GM20431 (cell line): ENCODE data around the gene LUZP2.

Source experiments
- in situ Hi-C: fragments of 300-500 bp; cut with MseI, MboI; formaldehyde crosslinking; loops from one replicate; pipeline ENCODE4 v1.15.0; 2020; ENCODE audit warnings: low sequenced_read_pairs; ENCODE audit not compliant: unreplicated experiment

Gene LUZP2

DNA sequence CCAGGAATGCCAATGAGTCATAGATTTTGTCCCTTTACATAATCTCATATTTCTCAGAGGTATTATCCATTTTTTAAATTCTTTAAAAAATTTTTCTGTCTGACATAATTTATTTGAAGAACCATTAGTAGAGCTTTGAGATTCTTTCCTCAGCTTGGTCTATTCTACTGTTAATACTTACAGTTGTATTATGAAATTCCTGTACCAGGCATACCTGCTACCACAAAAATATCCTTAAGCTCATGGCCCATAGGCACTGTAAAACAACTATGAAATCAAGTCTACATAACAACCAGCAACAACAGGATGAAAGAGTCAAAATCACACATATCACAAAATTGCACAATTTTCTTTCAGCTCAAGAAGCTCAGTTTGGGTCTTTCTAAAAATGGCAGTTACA, 541.3 kb downstream of the LUZP2 start:
- in situ Hi-C loops: no loop called here

DNA sequence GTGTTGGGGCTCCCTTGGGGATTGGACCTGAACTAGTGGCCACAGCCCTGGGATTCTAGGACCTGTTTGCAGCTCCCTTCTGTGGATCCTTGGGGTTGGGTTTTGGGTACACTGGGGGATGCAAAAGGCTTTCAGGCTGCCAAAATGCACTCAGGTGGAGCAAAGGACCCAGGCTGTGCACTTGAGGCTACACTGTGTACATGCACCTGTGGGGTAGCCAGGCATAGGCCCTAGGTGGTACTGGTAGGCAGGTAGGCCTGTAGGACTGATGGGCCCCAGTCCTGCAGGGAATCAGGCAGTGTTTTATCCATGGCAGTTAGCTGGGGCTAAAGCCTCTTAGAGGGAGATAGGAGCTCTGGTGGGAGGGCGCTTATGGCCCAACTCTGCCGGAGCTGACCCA, 542.3 kb downstream of the LUZP2 start:
- in situ Hi-C loops: no loop called here

DNA sequence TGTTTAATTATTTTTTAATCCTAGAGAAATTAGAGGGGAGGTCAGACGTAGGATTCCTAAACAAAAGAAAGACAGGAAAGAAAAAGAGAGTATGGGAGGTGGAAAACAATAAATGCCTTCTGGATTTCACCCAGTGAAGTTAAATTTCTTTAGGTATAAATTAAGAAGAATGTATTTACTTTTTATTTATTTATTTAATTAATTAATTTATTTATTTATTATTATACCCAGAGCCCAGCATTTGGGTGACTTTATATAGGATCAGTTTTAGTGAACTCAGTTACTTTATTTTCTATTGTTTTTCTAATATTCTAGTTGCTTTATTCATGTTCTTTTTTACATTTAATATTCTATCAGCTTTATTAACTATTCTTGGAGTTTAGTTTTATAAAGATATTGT, 551.8 kb downstream of the LUZP2 start:
- in situ Hi-C loops: no loop called here

DNA sequence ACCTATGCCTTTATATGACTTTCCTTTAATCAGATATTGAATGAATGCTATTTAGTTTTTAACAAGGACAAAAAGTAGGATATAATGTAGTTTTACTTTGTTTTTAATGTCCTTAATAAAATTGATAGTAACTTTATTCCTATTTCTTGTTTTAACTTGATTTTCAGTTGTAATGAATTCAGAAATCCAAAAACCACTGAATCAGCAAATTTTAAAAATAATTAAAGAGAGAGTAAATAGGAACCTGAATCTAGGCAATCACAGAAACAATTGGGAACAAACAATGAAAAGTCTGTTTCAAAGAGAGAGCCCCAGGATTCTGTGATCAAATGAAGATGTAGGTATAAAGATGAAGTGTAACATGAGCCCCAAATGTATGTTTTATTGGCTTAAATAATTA, 556.0 kb downstream of the LUZP2 start:
- in situ Hi-C loops: no loop called here

DNA sequence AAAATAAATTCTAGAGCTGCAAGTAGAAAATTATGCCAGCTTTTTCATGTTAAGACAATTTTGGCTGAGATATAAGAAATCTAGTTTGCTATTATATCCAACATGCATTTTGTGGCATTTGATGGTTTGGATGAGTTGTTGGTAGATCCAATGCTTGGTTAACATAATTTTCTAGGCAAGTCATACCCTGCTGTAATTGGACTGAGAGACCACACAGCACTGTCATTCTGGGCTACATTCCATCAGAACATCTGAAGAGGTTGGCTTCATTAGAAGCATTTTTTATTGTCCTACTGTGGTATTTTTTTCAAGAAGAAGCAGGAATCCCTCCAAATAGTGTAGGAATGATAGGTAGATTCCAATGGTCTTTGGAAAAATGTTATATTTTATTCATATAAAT, 561.0 kb downstream of the LUZP2 start:
- in situ Hi-C loops: no loop called here

DNA sequence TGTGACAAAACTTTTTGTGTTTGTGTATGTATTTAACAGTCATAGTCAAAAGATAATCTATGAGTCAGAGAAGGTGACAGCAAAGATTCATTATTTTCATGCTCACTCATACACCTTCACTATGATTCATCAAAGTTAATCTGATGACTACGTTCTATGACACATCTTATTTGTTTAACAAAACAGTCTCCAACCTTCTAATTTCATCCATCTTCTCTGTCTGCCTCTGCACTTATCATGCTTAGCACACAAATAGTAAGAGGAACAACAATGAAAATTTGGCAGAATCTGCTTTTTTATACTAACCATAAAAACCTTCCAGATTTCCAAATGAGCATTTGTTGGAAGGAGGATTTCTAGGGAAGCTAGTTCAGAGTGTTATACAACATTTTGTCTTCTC, 568.9 kb downstream of the LUZP2 start:
- in situ Hi-C loops: no loop called here

DNA sequence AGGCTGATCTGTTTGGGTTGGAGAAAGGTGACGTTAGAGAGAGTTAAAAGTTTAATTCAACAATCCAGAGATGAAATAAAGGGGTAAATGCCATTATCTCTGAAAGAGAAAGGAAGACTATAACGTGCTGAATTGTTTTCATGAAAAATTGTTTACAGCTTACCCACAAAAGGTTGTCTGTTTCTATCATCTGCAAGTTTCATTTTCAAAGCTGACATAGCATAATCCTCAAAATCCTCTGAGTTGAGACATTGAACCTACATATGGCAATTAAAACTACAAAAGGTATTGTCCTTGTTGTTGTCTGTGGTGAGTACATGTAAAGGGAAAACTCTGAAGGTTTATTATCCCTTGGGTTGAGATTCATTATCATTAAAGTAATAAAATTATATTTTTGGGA, 569.9 kb downstream of the LUZP2 start:
- in situ Hi-C loops: no loop called here

DNA sequence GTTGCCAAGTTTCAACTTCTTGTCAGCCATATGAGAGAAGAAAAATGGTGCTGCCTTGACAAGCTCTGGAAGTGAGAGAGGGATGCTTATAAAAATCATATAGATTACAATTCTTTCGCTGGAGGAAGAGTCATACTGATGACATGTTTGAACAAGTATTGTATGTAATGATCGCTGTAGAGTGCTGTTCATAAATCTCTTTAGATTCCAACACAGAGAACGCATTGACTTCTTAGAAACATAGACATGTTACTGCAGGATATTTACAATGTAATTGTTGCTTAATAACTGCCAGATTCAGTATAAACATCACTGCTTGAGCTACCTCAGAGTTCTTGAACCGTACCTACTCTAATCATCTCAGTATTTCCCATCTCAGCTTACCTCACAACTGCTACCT, 571.6 kb downstream of the LUZP2 start:
- in situ Hi-C loops: no loop called here

DNA sequence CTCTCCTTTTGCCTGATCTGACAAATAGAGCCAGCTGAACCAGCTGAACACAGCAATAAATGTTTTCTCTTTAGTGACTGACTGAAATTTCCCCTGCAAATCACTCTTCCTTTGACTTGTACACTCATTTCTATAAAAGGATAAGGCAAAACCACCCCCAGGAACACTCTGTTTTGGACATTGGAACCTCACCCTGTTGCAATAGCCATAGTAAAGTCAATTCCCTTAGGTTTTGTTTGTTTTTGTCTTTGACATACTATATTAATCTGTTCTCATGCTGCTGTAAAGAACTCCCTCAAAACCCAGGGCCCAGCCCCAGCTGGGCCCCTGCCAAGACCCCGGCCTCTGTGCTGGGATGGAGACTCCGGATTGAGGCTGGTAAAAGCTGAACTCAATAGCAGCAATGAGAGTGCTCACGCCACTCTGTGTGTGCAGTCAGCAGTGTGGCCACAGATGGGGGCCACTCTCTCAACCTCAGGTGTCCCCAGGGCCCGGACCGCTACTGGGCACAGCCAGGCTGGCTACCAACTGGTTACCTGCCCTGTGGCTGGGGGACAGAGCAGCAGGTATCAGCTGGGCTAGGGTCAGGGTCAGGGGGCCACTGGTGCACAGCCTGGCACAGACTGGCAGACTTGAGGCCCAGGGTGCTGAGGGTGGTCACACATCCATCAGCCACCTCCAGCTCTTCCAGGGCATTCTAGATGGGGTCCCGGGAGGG, 597.4 kb downstream of the LUZP2 start:
- in situ Hi-C loops: no loop called here

DNA sequence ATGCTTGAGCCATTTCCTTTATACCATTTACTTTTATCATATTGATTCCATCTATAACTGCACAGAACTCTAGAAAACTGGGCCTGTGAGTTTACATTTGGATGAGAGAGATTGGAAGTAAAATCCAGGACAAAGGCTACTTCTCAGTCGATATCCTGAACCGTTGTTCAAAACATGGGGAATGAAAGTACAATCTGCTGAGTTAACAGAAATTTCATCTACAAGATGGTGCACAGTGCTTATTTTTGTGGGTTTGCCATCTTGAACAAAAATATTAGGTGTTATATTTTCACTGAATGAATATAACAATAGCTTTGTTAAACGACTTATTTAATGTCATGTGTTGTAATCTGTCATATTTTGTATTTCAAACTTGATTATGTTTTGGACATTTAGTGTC, 622.6 kb downstream of the LUZP2 start:
- in situ Hi-C loops: no loop called here
